GM12865 (cell line): ENCODE measurements around the gene CYSRT1.

Source experiments
- DNase-seq: peaks from one replicate; pipeline ENCODE4 v3.0.0; 2010; ENCODE audit warnings: low read depth
- H3K4me3 ChIP-seq: 2 replicates; pipeline ENCODE4 v1.5.1; 2011; ENCODE audit warnings: mild to moderate bottlenecking, low read depth, low read length, control low read depth
- TF ChIP-seq, protein P1 (sequence below): IDR thresholded peaks from 2 replicates; pipeline ENCODE4 v1.5.1; 2011; ENCODE audit warnings: low read length, control low read depth, low read depth, inconsistent platforms; ENCODE audit not compliant: insufficient read depth; ENCODE audit errors: missing control alignments

Gene CYSRT1

DNA sequence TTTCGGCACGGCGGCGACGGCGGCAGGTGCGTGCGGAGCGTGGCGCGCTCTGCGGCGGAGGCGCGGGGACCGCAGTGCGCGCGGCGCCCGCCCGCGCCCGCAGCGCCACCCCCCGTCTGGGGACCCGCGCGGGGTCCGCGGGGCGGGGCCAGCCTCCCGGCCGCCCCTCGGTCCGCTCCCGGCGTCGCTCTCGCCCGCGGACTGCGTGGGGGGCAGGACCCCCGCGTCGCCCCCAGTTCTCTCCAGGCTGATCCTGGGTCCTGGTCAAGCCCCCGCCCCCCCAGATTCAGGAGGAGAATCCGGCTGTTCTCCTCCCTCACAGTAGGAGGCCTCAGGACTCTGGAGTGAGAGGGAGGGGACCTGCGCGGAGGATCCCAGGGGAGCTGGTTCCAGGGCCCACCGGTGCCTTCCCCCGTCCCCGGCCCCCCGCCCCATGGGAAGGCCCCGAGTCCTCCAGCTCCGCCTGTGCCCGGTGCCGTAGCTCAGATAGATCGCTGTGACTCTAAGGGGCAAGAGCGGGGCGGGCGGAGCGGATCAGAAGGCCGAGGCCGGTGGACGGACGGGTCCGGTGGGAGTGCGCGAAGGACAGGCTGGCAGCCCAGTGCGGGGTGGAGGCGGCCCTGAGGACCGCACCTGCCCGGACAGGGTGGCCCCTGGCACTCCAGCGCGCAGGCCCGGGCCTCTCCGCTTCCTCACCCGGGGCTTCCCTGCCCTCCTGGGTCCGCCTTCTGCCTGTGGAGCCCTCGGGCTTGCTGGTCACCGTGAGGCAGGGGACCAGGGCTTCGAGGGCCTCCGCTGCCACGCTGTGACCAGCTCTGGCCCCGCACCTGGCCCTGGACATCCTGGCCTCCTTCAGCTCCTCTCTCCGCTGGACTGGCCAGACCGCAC lies 2.5 kb upstream of the CYSRT1 start, which contains the start of gene RNF208:
Gene RNF208 (minus strand): TSS at position 51 of the 888 bp plus-strand sequence. CDS start 1,028 bp downstream, outside the sequence.
- peak within 1 kb of the TSS; percentile 76 for H3K4me3 ChIP-seq
- DNase-seq, result no peak
- TF ChIP-seq, protein P1, sequence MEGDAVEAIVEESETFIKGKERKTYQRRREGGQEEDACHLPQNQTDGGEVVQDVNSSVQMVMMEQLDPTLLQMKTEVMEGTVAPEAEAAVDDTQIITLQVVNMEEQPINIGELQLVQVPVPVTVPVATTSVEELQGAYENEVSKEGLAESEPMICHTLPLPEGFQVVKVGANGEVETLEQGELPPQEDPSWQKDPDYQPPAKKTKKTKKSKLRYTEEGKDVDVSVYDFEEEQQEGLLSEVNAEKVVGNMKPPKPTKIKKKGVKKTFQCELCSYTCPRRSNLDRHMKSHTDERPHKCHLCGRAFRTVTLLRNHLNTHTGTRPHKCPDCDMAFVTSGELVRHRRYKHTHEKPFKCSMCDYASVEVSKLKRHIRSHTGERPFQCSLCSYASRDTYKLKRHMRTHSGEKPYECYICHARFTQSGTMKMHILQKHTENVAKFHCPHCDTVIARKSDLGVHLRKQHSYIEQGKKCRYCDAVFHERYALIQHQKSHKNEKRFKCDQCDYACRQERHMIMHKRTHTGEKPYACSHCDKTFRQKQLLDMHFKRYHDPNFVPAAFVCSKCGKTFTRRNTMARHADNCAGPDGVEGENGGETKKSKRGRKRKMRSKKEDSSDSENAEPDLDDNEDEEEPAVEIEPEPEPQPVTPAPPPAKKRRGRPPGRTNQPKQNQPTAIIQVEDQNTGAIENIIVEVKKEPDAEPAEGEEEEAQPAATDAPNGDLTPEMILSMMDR, result no peak

DNA sequence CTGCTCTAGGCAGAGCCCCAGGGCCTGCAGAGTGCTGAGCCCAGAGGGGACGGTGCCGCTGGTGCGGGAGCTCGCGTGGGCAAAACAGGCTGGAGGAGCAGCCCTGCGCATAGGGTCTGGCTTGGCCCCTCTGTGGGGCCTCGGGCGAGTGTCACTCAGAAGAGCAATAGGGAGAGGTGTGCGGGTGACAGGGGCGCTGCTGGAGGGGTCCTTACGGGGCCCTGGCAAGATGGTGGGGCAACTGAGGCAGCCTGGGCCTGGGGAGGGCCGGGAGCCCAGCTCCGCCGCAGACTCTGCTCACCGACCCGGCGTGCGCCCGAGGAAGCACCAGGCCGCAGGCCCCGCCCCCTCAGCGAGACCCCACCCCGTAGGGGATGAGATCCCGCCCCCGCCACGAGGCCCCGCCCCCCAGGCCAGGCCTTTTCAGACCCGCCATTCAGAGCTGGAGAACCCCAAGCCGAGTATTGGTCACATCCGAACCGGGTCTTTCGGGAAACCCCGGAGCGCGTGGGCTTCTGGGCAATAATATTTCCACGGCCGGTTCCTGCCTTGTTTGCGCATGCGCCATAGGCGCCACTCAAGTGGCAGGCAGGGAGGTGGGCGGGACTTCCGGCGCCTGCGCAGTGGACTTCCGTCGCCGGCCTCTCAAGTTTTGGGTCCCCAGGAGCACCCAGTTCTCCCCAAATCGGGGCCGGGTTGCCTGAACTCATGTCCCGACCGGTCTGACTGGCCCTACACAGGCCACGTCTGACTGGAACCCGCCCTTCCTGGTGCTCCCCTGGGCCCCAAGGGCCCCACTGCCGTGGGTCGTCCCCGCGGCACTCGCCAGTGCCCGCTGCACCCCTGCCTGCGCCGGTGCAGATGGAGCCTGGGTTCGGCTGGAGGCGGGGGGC lies 1.6 kb upstream of the CYSRT1 start:
- DNase-seq, result peak; percentile 99
- H3K4me3 ChIP-seq, result peak overlapping the region; percentile 92
- TF ChIP-seq, protein P1, result no peak

GRCh38 chr9:137225699-137226331 lies 841 bp downstream of the CYSRT1 start:
- H3K4me3 ChIP-seq, result no peak overlapping the region
- TF ChIP-seq, protein P1, result no peak
- DNase-seq, result no peak

GRCh38 chr9:137226338-137227053 lies 1.5 kb downstream of the CYSRT1 start:
- DNase-seq, result no peak
- TF ChIP-seq, protein P1, result no peak
- H3K4me3 ChIP-seq, result no peak overlapping the region

DNA sequence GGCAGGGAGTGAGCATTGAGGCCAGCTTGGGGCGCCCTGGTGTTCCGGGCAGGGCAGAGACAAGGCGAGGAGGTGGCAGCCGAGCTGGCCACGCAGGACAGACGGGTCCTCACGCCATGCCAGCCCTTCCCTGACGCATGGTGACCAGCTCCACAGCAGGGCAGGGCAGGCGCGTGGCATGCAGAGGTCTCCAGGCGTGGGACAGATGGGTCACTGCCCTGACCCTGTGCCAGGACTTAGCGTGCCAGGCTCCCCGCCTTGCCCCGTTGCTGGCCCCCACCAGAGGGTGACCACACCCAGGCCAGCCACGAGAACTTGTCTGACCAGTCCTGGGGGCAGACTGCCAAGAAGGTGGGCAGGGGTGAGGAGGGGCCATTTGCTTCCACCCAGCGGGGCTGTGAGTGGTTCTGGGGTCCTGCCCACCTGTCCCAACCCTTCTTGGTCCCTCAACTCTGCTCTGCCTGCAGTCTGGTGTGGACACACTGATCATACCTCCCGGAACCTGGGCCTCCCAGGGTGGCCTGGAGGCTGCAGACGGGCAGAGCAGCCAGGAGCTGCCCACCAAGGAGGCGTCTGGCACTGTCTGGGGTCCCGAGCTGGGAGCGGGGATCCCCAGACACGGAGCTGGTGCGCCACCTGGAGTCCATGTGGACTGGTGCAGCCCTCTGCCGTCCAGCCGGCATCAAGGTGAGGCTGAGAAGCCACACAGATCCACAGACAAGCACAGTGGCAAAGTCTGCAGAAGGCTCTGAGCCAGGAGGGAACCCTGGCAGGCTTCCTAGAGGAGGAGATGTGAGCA lies 2.3 kb downstream of the CYSRT1 start, which contains the start of gene RNF224:
Gene RNF224 (plus strand): TSS at position 449 of the 799 bp plus-strand sequence. CDS start 834 bp downstream, outside the sequence.
- DNase-seq, result peak; percentile 88
- TF ChIP-seq, protein P1, result peak; percentile 94
- no peak within 1 kb of the TSS for H3K4me3 ChIP-seq
